ENCODE data around the gene C3orf62.

C3orf62 gene

DNA sequence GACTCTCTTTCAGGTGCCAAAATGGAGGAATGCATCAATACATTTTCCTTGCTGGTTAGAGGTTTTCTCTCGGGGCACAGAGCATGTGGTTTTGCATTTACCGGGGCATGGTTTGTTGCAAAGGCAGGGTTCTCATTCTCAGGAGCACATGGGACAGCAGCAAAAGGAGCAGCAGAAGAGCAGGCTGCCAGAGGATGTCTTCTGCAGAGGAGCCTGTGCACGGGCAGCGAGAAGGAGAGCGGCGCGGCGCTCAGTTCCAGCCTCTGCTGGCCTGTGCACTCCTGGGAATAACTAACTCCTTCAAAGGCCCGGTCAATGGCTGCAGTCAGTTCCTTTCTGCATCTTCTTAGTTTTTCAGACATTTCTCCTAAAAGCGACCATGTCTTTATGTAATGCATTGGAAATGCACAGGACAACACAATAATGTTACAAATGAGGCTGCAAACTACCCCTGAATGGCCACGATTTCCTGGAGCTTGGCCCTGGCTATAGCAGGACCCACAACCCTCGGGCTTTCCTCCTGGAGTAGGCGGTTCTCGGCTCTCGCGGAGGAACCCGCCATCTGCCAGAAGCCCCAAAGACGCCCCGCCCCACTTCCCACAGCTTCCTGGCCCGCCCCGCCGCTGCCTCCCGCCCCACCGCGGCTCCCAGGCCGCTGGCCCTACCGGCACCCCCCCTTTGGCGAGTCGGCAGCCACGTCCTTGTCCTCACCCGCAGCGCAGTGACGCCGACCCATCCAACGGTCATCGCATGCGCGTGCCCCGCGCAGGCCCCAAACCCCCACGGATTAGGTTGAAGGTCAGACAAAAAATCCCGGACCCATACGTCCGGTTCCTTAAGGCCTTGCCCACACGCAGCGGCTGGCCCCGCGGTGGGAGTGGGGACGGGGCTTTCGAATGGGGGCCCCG, at the start of gene C3orf62:
TSS of gene C3orf62 (minus strand) at position 758 of the 908 bp plus-strand sequence. CDS start at position 398, 360 bp downstream.
- H3K36me3 Mint-ChIP-seq (ENCODE audit: low read depth), result peaks cover 18% of the 10 kb centered on the region
- no peaks in the 10 kb centered on the region for H3K9me3 Mint-ChIP-seq
- peaks cover 19% of the 10 kb centered on the region for H3K4me1 Mint-ChIP-seq (ENCODE audit: low read depth)
- no peaks in the 10 kb centered on the region for H3K27me3 Mint-ChIP-seq (ENCODE audit: low read depth)
- peak within 1 kb of the TSS; percentile 84 for H3K4me3 Mint-ChIP-seq
- H3K27ac Mint-ChIP-seq, result peak within 1 kb of the TSS; percentile 82

DNA sequence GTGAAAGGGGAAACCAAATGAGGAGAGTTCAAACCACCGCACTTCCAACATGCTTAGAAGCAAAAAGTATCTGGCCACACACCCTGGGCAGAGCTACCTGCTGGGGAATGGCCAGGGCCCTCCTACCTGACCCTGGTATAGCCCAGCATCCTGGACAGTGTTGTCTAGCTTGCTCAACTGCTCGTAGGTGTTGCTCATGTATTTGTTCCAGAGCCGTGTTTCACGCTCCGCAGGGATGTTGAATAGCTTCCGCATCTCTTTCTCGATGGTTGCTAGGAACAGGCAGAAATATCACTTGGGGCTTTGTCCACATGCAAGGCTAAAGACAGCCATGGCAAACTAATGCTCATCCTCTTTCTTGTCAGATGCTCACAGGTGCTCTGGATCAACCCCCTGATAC, 47.7 kb upstream of the C3orf62 start:
- H3K9me3 Mint-ChIP-seq, result no peaks in the 10 kb centered on the region
- no peaks in the 10 kb centered on the region for H3K4me1 Mint-ChIP-seq (ENCODE audit: low read depth)
- H3K36me3 Mint-ChIP-seq (ENCODE audit: low read depth), result peaks cover 47% of the 10 kb centered on the region
- no peaks in the 10 kb centered on the region for H3K27me3 Mint-ChIP-seq (ENCODE audit: low read depth)
- no peak overlapping the region for H3K27ac Mint-ChIP-seq
- H3K4me3 Mint-ChIP-seq, result no peak overlapping the region

DNA sequence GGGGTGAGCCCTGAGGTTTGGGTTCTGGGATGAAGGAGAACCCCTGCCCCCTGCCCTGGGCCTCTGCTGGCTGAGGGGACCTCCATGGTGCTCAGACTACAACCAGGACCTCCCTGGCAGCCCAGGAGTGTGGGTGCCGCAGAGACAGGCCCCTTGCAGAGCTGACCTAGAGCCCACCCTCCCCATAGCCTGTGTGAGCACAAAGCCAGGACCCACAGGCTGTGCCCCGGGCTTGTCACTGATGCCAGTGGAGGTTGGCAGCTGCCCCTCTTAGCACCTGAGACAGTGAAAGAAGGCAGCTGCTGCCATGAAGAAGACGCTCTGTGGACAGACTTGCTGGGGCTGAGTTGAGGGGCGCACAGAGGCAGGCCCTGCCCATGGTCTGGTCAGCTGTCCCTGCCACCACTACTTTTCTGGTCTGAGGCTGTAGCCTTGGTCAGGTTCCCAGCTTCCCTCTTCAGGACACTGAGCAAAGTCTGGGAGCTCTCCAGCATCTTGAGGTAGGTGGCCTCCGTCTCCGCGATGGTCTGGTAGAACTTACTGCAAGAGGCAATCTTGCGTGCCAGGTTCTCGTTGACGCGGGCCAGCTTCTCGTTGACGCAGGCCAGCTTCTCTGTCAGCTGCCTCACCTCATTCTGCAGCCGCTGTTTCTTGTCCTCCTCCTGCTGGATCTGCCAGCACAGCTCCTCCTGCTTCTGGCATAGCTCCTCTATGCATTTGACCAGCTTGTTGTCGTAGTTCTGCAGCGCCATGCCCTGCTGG, 39.8 kb upstream of the C3orf62 start:
- Mint-ChIP-seq H3K27me3 (ENCODE audit: low read depth) (no peaks in the 10 kb centered on the region), H3K27ac (no peak overlapping the region), H3K4me1 (ENCODE audit: low read depth) (no peaks in the 10 kb centered on the region), H3K9me3 (no peaks in the 10 kb centered on the region), H3K36me3 (ENCODE audit: low read depth) (peaks cover 20% of the 10 kb centered on the region), H3K4me3 (no peak overlapping the region)

GRCh38 chr3:49313896-49314688, 37.1 kb upstream of the C3orf62 start:
- no peak overlapping the region for H3K4me3 Mint-ChIP-seq
- no peak overlapping the region for H3K27ac Mint-ChIP-seq
- no peaks in the 10 kb centered on the region for H3K27me3 Mint-ChIP-seq (ENCODE audit: low read depth)
- peaks cover 2% of the 10 kb centered on the region for H3K4me1 Mint-ChIP-seq (ENCODE audit: low read depth)
- H3K9me3 Mint-ChIP-seq, result no peaks in the 10 kb centered on the region
- H3K36me3 Mint-ChIP-seq (ENCODE audit: low read depth), result peaks cover 19% of the 10 kb centered on the region

- H3K4me3 Mint-ChIP-seq, result no peak overlapping the region
- H3K36me3 Mint-ChIP-seq (ENCODE audit: low read depth), result peaks cover 24% of the 10 kb centered on the region
- peaks cover 2% of the 10 kb centered on the region for H3K4me1 Mint-ChIP-seq (ENCODE audit: low read depth)
- no peaks in the 10 kb centered on the region for H3K27me3 Mint-ChIP-seq (ENCODE audit: low read depth)
- no peak overlapping the region for H3K27ac Mint-ChIP-seq
- H3K9me3 Mint-ChIP-seq, result no peaks in the 10 kb centered on the region
Observed at GRCh38 chr3:49311283-49311682, 34.3 kb upstream of the C3orf62 start.

- Mint-ChIP-seq H3K27ac (no peak overlapping the region), H3K36me3 (ENCODE audit: low read depth) (peaks cover 26% of the 10 kb centered on the region), H3K27me3 (ENCODE audit: low read depth) (no peaks in the 10 kb centered on the region), H3K4me1 (ENCODE audit: low read depth) (peaks cover 2% of the 10 kb centered on the region), H3K4me3 (no peak overlapping the region), H3K9me3 (no peaks in the 10 kb centered on the region)
Observed at GRCh38 chr3:49310677-49311076, 33.6 kb upstream of the C3orf62 start.

DNA sequence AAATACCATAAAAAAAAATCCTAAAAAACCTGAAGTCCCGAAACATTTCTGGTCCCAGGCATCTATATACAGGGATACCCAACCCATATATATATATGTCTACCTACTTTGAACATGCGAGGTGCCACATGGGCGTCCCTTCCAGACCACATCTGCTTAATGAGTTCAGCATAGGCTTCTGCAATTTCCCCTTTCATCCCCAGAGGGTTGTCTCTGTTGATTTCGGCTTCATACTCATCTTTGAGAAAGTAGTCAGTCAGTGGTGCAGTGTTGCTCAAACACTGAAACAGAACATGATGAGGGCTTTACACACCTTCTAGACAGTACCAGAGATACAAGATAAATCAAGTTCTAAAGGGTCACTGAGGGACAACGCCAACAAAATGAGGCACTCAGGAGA, 28.6 kb upstream of the C3orf62 start:
- no peaks in the 10 kb centered on the region for H3K9me3 Mint-ChIP-seq
- H3K4me1 Mint-ChIP-seq (ENCODE audit: low read depth), result peaks cover 8% of the 10 kb centered on the region
- H3K4me3 Mint-ChIP-seq, result no peak overlapping the region
- no peaks in the 10 kb centered on the region for H3K27me3 Mint-ChIP-seq (ENCODE audit: low read depth)
- H3K36me3 Mint-ChIP-seq (ENCODE audit: low read depth), result peaks cover 34% of the 10 kb centered on the region
- no peak overlapping the region for H3K27ac Mint-ChIP-seq

DNA sequence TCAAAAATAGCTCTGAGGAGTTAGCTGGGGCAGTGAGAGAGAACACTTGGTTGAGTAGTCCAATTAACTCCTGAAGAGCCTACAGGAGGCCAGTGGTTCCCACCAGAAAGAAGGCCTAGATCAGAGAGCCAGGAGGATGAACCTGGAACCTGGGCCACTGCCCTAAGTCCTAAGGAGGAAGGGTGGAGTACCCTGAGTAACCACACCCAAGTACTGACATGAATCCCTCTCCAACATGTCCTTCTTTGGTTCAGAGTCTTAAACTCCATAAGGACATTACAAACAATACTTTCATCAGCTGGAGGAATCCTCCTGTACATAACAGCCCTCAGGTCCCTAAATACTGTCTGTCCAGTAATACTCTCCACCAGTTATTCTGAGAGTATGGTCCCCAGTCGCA, 25.6 kb upstream of the C3orf62 start:
- Mint-ChIP-seq H3K9me3 (no peaks in the 10 kb centered on the region), H3K4me3 (no peak overlapping the region), H3K27me3 (ENCODE audit: low read depth) (no peaks in the 10 kb centered on the region), H3K36me3 (ENCODE audit: low read depth) (peaks cover 43% of the 10 kb centered on the region), H3K4me1 (ENCODE audit: low read depth) (peaks cover 8% of the 10 kb centered on the region), H3K27ac (peak overlapping the region; percentile 57)

DNA sequence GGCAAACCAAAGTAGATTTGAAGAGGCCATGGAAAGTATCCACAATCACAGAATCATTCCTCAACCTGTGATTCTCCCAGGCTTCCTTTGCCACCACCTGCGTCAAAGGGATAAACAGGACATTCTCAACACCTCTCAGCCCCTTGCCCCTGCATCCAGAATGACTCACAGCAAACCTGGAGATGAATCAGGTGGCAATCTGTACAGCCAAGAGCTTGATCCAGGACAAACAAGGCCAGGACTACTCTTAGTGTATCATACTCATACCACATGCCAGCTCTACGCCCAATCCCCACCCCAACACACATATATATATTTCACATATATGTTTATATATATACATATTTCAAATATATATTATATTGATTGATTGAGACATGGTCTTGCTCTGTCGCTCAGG, 23.6 kb upstream of the C3orf62 start:
- Mint-ChIP-seq H3K36me3 (ENCODE audit: low read depth) (peaks cover 43% of the 10 kb centered on the region), H3K4me1 (ENCODE audit: low read depth) (peaks cover 8% of the 10 kb centered on the region), H3K9me3 (no peaks in the 10 kb centered on the region), H3K27me3 (ENCODE audit: low read depth) (no peaks in the 10 kb centered on the region), H3K27ac (no peak overlapping the region), H3K4me3 (no peak overlapping the region)

DNA sequence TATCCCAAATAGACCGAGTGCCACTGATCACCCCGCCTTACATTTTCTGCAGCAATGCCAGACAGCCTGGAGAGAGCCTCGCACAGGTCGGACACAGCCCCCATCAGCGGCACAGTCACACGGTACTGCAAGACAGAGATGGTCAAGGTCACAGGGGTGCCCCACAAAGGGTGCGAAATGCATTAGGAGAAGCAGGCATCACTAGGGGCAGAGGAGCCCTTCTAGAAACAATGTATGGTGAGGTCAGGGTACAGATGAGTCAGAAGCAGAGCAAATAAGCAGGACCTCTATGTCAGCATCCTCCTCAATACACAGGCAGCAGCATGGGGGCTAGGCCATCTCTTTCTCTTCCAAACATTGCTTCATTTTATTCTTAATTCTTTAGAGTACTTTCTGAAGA, 21.5 kb upstream of the C3orf62 start:
- Mint-ChIP-seq H3K36me3 (ENCODE audit: low read depth) (peaks cover 47% of the 10 kb centered on the region), H3K27me3 (ENCODE audit: low read depth) (no peaks in the 10 kb centered on the region), H3K4me3 (no peak overlapping the region), H3K4me1 (ENCODE audit: low read depth) (peaks cover 8% of the 10 kb centered on the region), H3K27ac (peak overlapping the region; percentile 62), H3K9me3 (no peaks in the 10 kb centered on the region)

DNA sequence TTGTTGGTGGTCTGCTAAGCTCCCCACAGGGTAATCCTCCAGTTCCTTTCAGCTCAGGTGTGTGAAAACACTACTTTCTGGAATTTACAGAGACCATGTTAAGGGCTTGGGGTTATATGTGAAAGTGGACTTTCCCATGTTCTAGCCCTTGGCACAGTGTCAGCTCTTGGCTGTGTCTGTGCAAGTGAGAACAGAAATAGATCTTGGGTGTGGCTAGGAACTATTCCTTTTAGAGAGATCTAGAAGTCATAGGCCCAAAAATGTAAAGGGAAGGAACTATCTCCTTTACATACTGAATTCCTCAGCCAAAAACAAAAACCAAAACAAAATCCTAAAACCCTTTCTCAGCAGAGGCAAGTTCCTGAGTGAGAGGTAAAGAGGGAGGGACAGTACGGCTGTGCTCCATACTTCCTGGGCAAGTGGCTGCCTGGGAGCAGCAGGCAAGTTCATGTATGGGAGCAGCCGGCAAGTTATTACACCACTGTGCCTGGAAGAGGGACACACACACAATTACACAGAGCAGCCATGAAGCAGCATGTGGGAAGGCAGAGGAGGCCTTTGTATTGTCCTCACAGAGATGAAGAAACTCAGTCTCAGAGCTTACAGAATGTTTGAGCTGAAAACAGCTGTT, 19.9 kb upstream of the C3orf62 start:
- Mint-ChIP-seq H3K4me1 (ENCODE audit: low read depth) (no peaks in the 10 kb centered on the region), H3K36me3 (ENCODE audit: low read depth) (peaks cover 49% of the 10 kb centered on the region), H3K27me3 (ENCODE audit: low read depth) (no peaks in the 10 kb centered on the region), H3K9me3 (no peaks in the 10 kb centered on the region), H3K4me3 (no peak overlapping the region), H3K27ac (peak overlapping the region; percentile 24)

DNA sequence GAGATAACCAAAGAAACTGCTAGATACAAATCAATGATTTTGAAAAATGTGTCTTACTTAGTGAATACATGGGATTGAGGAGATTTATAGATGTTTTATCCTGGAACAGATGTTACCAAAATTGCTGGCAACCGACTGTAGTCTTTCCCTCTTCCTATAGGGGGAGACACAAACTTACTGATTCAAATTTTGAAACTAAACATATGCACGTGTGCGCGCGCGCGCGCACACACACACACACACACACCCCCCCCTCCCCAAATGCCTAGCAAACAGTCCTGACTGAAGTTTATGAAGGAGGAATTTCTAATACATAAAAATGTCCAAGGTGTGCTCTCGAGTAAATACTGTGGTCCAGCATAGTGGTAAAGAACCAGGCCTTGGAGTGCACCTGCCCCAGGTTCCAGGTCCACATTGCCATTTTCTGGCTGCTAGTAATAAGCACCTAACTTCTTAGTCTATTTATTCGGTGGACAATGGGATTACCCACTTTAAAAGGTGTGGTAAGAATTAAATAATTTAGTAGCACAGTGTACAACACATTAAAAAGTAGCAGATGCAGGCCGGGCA, 18.5 kb upstream of the C3orf62 start:
- H3K9me3 Mint-ChIP-seq, result no peaks in the 10 kb centered on the region
- H3K27ac Mint-ChIP-seq, result no peak overlapping the region
- no peak overlapping the region for H3K4me3 Mint-ChIP-seq
- no peaks in the 10 kb centered on the region for H3K4me1 Mint-ChIP-seq (ENCODE audit: low read depth)
- H3K27me3 Mint-ChIP-seq (ENCODE audit: low read depth), result no peaks in the 10 kb centered on the region
- peaks cover 46% of the 10 kb centered on the region for H3K36me3 Mint-ChIP-seq (ENCODE audit: low read depth)

DNA sequence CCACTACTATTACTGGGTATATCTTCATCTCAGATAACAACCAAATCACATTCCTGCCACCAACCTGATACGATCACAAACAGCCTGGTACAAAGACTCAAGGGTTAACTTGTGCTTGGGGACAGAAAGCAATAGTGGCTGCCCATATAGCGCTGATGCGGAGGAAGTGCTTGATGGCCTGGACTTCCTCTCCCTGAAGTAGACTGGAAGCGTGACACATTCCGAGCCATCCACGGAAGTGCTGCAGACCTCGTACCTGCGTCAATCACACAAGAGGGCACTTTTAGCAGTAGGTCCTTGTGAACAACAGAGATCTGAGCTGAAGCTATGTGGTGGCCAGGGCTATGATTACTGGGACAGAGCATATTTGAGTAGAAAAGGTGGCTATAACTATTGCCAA, 17.3 kb upstream of the C3orf62 start:
- Mint-ChIP-seq H3K4me3 (no peak overlapping the region), H3K9me3 (no peaks in the 10 kb centered on the region), H3K4me1 (ENCODE audit: low read depth) (no peaks in the 10 kb centered on the region), H3K27me3 (ENCODE audit: low read depth) (no peaks in the 10 kb centered on the region), H3K27ac (no peak overlapping the region), H3K36me3 (ENCODE audit: low read depth) (peaks cover 46% of the 10 kb centered on the region)

- H3K36me3 Mint-ChIP-seq (ENCODE audit: low read depth), result peaks cover 46% of the 10 kb centered on the region
Observed at GRCh38 chr3:49283997-49284396, 7.0 kb upstream of the C3orf62 start.

More at GRCh38 chr3:49283997-49284396, 7.0 kb upstream of the C3orf62 start:
- Mint-ChIP-seq H3K9me3 (no peaks in the 10 kb centered on the region), H3K27me3 (ENCODE audit: low read depth) (no peaks in the 10 kb centered on the region), H3K4me3 (no peak overlapping the region), H3K27ac (no peak overlapping the region), H3K4me1 (ENCODE audit: low read depth) (no peaks in the 10 kb centered on the region)

All from T-helper 1 cell treated with Interleukin-12 subunit alpha and Interleukin-12 subunit beta and Interleukin-4 antibody, amounts not matched to agents 30 μg/mL and 1 μg/mL, for 36 hours (primary cell).